ENCODE results near the gene GPR85.
A peak's percentile ranks its signal among the peaks of the same experiment; 100 is the strongest.
"Not testable (repeated sequence)": the region's sequence is repeated elsewhere in the genome, so short reads cannot be mapped to it uniquely, and the experiment has no call there.

GPR85 gene

GRCh38 chr7:113083816-113084495 lies 2.7 kb downstream of the GPR85 start:
- DNase-seq: no peak

- no peak for DNase-seq
These were observed 3.4 kb downstream of the GPR85 start for GRCh38 chr7:113083132-113083815.

GRCh38 chr7:113078331-113078730 lies 8.3 kb downstream of the GPR85 start:
- DNase-seq: no peak

GRCh38 chr7:113076703-113077102 lies 9.9 kb downstream of the GPR85 start:
- no peak for DNase-seq

- peak; percentile 7 for DNase-seq
These were observed 15.2 kb downstream of the GPR85 start for GRCh38 chr7:113071465-113071864.

- DNase-seq: no peak
These were observed 24.1 kb downstream of the GPR85 start for GRCh38 chr7:113062499-113062898.

GRCh38 chr7:113060100-113060499 lies 26.5 kb downstream of the GPR85 start:
- DNase-seq: no peak

GRCh38 chr7:113054938-113055337 lies 31.7 kb downstream of the GPR85 start:
- DNase-seq: no peak

GRCh38 chr7:113054272-113054671 lies 32.4 kb downstream of the GPR85 start:
- not testable (repeated sequence) for DNase-seq

GRCh38 chr7:113049221-113049620 lies 37.4 kb downstream of the GPR85 start:
- DNase-seq: not testable (repeated sequence)

GRCh38 chr7:113046453-113046852 lies 40.2 kb downstream of the GPR85 start:
- no peak for DNase-seq

- no peak for DNase-seq
These were observed 41.2 kb downstream of the GPR85 start for GRCh38 chr7:113045379-113045778.

GRCh38 chr7:113044394-113044793 lies 42.2 kb downstream of the GPR85 start:
- no peak for DNase-seq

- DNase-seq: no peak
These were observed 45.8 kb downstream of the GPR85 start for GRCh38 chr7:113040849-113041248.

GRCh38 chr7:113033959-113034358 lies 52.7 kb downstream of the GPR85 start:
- DNase-seq: no peak

Measured in fibroblast of skin of right quadriceps (primary cell).